Measurements from ENCODE around the gene FRMD5.
A peak's percentile ranks its signal among the peaks of the same experiment; 100 is the strongest.
"Not testable (repeated sequence)": the region's sequence is repeated elsewhere in the genome, so short reads cannot be mapped to it uniquely, and the experiment has no call there.

FRMD5 gene

GRCh38 chr15:43826508-43827341, 368.3 kb downstream of the FRMD5 start, which contains the start of gene WDR76:
Gene WDR76 (plus strand): TSS chr15:43827002. CDS start chr15:43827033, 31 bp downstream.
- DNase-seq, result peak; percentile 73 to 83 (median 79)

GRCh38 chr15:43826029-43826507, 369.0 kb downstream of the FRMD5 start:
- no peak for DNase-seq

GRCh38 chr15:43825305-43825704, 369.8 kb downstream of the FRMD5 start:
- not testable (repeated sequence) for DNase-seq

- DNase-seq, result peak; percentile 81 to 95 (median 92)
Measured at GRCh38 chr15:43824302-43825246, 370.5 kb downstream of the FRMD5 start, which contains the start of gene MFAP1. Gene MFAP1 (minus strand): TSS chr15:43824690. CDS start chr15:43824569, 121 bp downstream.

GRCh38 chr15:43821505-43821904, 373.6 kb downstream of the FRMD5 start:
- no peak for DNase-seq
